Measurements from ENCODE around the gene TRIM47. TPM values are rescaled to one million over a fixed set of nuclear protein-coding genes. Genes with fewer than 3 reads are reported as not detected.

TRIM47 gene, protein sequence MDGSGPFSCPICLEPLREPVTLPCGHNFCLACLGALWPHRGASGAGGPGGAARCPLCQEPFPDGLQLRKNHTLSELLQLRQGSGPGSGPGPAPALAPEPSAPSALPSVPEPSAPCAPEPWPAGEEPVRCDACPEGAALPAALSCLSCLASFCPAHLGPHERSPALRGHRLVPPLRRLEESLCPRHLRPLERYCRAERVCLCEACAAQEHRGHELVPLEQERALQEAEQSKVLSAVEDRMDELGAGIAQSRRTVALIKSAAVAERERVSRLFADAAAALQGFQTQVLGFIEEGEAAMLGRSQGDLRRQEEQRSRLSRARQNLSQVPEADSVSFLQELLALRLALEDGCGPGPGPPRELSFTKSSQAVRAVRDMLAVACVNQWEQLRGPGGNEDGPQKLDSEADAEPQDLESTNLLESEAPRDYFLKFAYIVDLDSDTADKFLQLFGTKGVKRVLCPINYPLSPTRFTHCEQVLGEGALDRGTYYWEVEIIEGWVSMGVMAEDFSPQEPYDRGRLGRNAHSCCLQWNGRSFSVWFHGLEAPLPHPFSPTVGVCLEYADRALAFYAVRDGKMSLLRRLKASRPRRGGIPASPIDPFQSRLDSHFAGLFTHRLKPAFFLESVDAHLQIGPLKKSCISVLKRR
- 20.4 TPM for polyA plus RNA-seq (2012; ENCODE audit: insufficient read depth, insufficient read length)

GRCh38 chr17:75878174-75878998 is at the start of gene TRIM47:
TSS of gene TRIM47 (minus strand) at chr17:75878581. CDS start at chr17:75878548, 33 bp downstream.
- no peak within 1 kb of the TSS for H3K4me3 ChIP-seq (ENCODE audit: low read length)
- no peak for DNase-seq (ENCODE audit: low read depth, low spot score)

DNA sequence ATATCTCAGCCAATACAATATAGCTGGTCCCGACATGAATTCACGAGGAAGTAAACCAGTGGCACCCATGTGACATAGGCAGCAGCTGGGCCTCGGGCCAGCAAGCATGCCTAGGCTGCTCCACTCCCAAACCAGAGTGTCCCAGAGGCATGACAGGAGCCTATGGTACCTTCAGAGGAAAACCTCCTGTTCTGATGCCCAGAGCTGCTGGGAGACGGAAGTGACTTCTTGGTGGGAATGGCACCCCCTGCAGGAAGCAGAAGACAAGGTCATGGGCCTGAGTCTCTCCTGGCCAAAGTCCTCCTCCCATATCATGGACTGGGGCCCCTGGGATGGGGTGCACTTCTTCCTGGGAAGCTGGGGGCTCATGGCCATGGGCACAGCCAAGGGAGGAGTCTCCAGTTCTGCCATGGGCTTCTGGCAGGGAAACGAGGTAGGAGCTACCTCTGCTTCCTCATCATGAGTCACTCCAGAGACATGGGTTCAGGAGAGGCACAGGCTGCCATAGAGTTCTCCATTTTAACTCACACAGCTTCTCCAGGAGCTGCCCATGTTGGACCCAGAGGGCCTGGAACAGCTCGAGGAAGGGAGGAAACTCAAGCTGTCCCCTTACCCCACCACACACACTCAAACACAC is 49.0 kb upstream of the TRIM47 start:
- no peak for DNase-seq (ENCODE audit: low read depth, low spot score)
- no peak overlapping the region for H3K4me3 ChIP-seq (ENCODE audit: low read length)

DNA sequence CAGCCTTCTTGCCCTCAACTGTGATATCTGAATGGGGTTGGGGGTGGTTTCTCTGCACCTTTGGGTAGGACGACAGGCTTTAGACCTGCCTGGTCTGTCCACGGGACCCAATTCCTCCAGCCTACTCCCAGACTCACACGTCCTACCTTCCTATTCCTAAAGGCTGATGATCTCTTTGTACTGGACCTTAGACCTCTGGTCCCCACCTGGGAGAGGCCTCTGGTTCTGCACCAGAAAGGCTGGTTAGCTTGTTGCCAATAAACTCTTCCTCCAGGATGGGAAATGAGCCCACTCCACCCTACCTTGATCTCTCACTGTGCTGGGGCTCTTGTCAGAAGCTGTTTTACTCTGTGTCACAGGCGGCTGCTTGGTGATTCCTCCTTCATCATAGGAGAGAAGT is 48.1 kb upstream of the TRIM47 start:
- DNase-seq (ENCODE audit: low read depth, low spot score), result no peak
- no peak overlapping the region for H3K4me3 ChIP-seq (ENCODE audit: low read length)

GRCh38 chr17:75925912-75926311 is 47.5 kb upstream of the TRIM47 start:
- no peak overlapping the region for H3K4me3 ChIP-seq (ENCODE audit: low read length)
- DNase-seq (ENCODE audit: low read depth, low spot score), result no peak

- DNase-seq (ENCODE audit: low read depth, low spot score), result no peak
- no peak overlapping the region for H3K4me3 ChIP-seq (ENCODE audit: low read length)
Measured at GRCh38 chr17:75925103-75925502, 46.7 kb upstream of the TRIM47 start.

DNA sequence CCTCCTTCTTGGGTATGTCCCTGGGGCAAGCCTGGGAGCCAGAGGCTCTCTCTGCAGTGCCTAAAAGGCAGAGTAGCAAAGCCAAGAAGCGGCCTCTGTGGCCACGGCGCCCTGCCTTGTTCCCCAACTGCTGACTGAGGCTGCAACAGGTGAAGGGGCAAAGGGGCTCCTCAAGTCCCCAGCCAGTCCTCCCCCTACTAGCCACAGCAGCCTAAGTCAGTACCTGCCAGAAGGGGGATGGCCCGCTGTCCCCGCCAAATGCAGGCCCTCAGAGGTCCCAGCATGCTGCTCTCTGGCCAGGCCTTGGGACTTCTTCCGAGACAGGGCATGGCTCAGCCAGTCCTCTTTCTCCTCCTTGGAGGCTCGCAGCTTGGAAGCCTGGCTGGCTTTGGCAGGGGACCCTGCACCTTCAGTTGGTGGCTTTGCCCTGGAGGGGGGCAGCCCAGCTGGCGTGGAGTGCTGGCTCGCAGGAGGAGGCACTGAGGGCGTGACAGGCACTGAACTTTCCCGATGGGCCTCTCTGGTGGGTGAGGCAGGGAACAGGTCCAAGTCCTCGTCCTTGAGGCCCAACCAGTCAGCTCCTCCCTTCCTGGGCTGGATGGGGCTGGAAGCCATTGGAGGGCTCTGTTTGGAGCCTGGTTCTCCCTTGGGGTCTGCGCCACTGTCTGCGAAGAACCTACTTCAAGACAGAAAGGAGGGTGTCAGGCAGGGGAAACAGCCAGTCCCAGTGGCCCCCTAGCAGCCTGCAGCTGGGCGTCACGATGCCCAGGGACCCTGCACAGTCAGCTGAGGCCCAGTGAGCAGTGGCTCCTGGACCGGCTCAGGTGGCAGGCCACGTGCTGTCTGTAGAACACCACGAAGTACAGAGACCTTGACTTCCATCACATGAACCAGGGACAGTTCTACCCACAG is 44.8 kb upstream of the TRIM47 start:
- no peak overlapping the region for H3K4me3 ChIP-seq (ENCODE audit: low read length)
- DNase-seq (ENCODE audit: low read depth, low spot score), result no peak

DNA sequence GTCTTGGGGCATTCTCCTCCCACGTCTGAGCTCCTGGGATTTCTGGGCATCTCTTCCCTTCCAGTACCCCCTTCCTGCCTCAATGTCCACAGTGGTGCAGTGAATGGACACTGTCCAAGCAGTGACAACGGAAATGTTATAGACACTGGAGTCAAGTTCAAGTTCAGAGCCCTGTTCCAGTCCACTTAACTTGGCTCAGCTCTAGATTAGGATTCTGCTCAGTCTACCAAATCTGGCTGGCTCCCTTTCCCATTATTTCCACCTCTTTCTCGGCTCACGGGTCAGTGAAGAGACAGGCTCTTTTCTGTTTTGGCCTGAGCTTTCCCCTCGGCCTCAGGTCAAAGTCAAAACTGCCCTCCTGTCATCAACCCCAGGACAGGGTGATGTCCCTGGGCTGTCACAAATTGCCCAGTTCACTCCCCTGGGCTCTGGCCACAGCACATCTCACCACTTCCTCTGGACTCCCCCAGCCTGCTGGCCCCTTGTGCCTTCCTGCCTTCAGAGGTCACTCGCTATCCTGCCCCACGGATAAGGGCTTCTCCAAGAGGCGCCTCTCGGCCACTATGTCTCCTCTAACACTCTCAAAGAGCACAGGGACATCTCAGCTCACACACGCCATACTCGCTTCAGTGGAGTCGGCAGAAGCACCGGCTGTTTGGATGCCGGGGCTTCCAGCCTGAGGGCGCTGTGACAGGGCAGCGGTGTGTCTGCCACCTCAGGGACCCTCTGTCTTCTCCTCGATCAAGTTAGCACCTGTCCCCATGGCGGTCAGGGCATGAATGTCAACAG is 44.0 kb upstream of the TRIM47 start:
- no peak for DNase-seq (ENCODE audit: low read depth, low spot score)
- H3K4me3 ChIP-seq (ENCODE audit: low read length), result no peak overlapping the region

DNA sequence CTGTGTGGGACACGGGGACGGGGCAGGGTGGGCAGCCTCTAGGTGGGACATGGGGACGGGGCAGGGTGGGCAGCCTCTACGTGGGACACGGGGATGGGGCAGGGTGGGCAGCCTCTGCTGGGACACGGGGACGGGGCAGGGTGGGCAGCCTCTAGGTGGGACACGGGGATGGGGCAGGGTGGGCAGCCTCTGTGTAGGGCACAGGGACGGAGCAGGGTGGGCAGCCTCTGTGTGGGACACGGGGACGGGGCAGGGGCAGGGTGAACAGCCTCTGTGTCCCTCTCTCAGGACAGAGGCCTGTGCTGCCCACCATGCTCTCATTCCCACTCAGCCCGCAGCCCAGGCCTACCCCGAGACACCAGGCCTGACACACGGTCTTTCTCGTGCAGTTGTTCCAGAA is 43.2 kb upstream of the TRIM47 start:
- DNase-seq (ENCODE audit: low read depth, low spot score), result no peak

GRCh38 chr17:75920045-75920560 is 41.7 kb upstream of the TRIM47 start:
- no peak for DNase-seq (ENCODE audit: low read depth, low spot score)
- no peak overlapping the region for H3K4me3 ChIP-seq (ENCODE audit: low read length)

More for the DNA sequence above, 43.2 kb upstream of the TRIM47 start:
- no peak overlapping the region for H3K4me3 ChIP-seq (ENCODE audit: low read length)

DNA sequence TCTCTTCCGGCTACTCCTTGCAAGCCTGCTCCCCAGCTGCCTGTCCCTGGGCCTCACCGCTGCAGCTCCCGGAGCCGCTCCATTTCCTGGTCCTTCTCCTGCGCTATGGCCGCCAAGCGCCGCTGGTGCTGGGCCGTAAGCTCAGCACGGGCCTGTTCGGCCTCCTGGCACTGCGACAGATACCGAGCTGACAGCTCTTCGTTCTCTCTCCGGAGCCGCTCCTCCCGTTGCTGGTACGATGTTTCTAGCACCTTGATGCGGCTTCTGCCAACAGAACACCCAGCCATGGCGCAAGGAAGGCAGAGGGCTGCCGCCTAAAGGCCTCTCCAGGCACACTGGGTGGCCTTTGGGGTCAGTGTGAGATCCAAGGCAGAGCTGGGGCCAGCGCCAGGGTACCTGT is 41.2 kb upstream of the TRIM47 start:
- DNase-seq (ENCODE audit: low read depth, low spot score), result no peak
- no peak overlapping the region for H3K4me3 ChIP-seq (ENCODE audit: low read length)

DNA sequence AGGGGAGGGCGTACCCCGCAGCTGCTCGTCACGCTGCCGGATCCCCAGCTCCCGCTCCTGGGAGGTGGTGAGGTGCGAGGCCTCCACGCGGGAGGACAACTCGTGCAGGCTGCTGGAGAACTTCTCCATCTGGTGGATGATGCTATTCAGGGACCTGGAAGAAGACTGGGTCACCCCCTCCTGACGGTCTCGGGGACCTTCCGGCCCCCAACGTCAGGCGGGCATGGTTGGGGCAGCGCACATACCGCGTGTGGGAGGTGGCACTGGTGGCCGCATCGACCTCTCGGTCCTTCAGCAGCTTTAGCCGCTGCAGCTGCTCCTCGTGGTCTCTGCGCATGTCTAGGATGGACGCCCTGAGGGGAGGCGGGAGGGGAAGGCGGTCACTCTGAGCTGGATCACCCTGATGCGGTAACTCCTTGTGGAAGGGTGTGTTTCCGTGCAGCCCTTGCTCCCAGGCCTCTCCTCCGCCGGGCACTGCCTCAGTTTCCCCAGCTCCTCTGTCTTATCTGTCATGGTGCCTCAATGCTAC is 39.6 kb upstream of the TRIM47 start:
- no peak overlapping the region for H3K4me3 ChIP-seq (ENCODE audit: low read length)
- no peak for DNase-seq (ENCODE audit: low read depth, low spot score)

GRCh38 chr17:75917141-75917916 is 38.9 kb upstream of the TRIM47 start:
- DNase-seq (ENCODE audit: low read depth, low spot score), result no peak
- no peak overlapping the region for H3K4me3 ChIP-seq (ENCODE audit: low read length)

DNA sequence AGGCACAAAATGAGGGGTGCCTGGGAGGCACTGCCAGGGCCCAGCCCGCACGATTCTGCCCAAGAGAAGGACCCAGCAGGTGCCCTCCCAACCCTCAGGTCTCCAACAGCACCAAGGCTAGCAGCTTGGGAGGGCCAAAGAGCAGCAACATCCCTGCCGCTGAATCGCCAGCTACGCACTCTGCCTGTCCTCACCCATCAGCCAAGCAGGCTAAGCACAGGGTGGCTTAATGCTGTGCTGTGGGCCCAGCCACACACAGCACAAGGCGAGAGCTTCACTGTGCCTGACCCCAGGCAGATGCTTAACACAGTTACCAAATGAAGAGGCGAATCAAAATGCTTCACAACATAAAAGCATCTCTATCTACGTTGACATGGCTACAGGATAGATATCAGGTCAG is 36.9 kb upstream of the TRIM47 start:
- no peak for DNase-seq (ENCODE audit: low read depth, low spot score)
- no peak overlapping the region for H3K4me3 ChIP-seq (ENCODE audit: low read length)

GRCh38 chr17:75914643-75915267 is 36.4 kb upstream of the TRIM47 start:
- DNase-seq (ENCODE audit: low read depth, low spot score), result no peak
- H3K4me3 ChIP-seq (ENCODE audit: low read length), result no peak overlapping the region

GRCh38 chr17:75913537-75914210 is 35.3 kb upstream of the TRIM47 start:
- H3K4me3 ChIP-seq (ENCODE audit: low read length), result no peak overlapping the region
- DNase-seq (ENCODE audit: low read depth, low spot score), result no peak

DNA sequence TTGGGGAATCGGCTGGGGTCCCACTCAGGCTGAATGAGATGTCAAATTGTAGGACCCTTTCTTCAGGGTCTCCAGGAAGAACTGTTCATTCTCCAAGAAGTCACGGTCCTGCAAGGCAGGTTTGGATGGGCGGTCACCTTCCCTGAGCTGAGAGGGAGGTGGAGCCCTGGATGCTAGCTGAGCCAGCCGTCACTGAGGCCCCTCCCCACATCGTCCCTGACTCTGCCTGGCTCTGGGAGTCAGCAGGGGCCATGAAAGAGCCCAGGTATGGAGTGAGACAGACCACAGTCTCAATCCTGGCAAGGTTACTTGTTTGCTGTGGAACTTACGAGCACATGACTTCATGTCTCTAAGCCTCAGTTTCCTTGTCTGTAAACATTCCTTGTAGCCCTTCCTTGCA is 32.3 kb upstream of the TRIM47 start:
- no peak for DNase-seq (ENCODE audit: low read depth, low spot score)
- no peak overlapping the region for H3K4me3 ChIP-seq (ENCODE audit: low read length)

Measured in Jurkat, Clone E6-1 (cell line).